ENCODE measurements around the gene ONECUT3.

GRCh38 chr19:1765232-1765903 lies 12.1 kb downstream of the ONECUT3 start:
- TF ChIP-seq CTCF (optimal IDR thresholded peaks at IDR 0.05 in 1 of 3, IDR thresholded peaks at IDR 0.05 in 1 of 3, conservative IDR thresholded peaks at IDR 0.05 in 1 of 3; ENCODE audit: extremely low read depth in 1 of 3, insufficient read depth in 2 of 3, low read length in 3 of 3) (no peak), EZH2 (IDR thresholded peaks at IDR 0.05; ENCODE audit: low read length) (no peak)

All from keratinocyte (primary cell).